Measurements from ENCODE around the gene ARID4B. TPM values are rescaled to one million over a fixed set of nuclear protein-coding genes. Genes with fewer than 3 reads are reported as not detected.

ARID4B gene
- total and polyA plus RNA-seq, 2 of the 13 experiments (the other 11 are each of a cell fraction or from before 2014, with no cell fraction given), result 9.7 to 24.6 TPM

DNA sequence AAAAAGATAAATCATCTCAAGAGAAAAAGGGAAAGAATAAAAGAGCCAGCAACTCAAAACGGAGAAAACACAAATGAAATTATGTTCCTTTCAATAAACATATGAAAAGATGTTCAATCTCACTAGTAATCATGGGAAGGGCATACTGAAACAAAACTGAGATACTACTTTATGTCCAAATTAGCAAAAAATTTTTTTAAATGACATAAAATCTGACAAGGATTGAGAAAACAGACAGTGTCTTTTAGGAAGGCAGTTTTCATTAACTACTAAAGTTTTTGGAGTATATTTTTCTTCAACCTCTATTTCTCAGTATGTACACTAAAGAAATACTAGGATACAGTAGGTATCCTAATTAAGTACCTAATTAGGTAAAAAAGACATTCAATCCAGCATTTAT, 73.3 kb downstream of the ARID4B start:
- H3K27me3 ChIP-seq (ENCODE audit: control insufficient read depth in 1 of 2, insufficient read depth in 2 of 2, low read length in 2 of 2), result no peaks in the 10 kb centered on the region
- H4K20me1 ChIP-seq (ENCODE audit: insufficient read depth, low read length), result no peaks in the 10 kb centered on the region; the same call in 1 of the 2 replicates
- no peaks in the 10 kb centered on the region for H3K9me3 ChIP-seq (ENCODE audit: low read length)
- no peak overlapping the region for H3K4me2 ChIP-seq (ENCODE audit: low read depth, low read length)
- TF ChIP-seq ZNF709 (CRISPR knock-in tag; IDR thresholded peaks at IDR 0.05), result no peak
- TF ChIP-seq, protein P1, sequence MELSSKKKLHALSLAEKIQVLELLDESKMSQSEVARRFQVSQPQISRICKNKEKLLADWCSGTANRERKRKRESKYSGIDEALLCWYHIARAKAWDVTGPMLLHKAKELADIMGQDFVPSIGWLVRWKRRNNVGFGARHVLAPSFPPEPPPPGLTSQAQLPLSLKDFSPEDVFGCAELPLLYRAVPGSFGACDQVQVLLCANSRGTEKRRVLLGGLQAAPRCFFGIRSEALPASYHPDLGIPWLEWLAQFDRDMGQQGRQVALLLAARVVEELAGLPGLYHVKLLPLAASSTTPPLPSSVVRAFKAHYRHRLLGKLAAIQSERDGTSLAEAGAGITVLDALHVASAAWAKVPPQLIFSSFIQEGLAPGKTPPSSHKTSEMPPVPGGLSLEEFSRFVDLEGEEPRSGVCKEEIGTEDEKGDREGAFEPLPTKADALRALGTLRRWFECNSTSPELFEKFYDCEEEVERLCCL (CRISPR knock-in tag; IDR thresholded peaks at IDR 0.05; ENCODE audit: borderline replicate concordance), result no peak
- no peak for TF ChIP-seq TAF1 (CRISPR knock-in tag; IDR thresholded peaks at IDR 0.05)
- TF ChIP-seq, protein P2, sequence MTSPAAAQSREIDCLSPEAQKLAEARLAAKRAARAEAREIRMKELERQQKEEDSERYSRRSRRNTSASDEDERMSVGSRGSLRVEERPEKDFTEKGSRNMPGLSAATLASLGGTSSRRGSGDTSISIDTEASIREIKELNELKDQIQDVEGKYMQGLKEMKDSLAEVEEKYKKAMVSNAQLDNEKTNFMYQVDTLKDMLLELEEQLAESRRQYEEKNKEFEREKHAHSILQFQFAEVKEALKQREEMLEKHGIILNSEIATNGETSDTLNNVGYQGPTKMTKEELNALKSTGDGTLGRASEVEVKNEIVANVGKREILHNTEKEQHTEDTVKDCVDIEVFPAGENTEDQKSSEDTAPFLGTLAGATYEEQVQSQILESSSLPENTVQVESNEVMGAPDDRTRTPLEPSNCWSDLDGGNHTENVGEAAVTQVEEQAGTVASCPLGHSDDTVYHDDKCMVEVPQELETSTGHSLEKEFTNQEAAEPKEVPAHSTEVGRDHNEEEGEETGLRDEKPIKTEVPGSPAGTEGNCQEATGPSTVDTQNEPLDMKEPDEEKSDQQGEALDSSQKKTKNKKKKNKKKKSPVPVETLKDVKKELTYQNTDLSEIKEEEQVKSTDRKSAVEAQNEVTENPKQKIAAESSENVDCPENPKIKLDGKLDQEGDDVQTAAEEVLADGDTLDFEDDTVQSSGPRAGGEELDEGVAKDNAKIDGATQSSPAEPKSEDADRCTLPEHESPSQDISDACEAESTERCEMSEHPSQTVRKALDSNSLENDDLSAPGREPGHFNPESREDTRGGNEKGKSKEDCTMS (CRISPR knock-in tag; conservative IDR thresholded peaks at IDR 0.05), result no peak
- no peak for TF ChIP-seq ZBTB7B (CRISPR knock-in tag; IDR thresholded peaks at IDR 0.05)
- ChIA-PET CTCF (ENCODE audit: low intra/inter-chr PET ratio, low total read pairs) (interaction anchor here (3.5 kb wide), 1 partner anchor 161 kb away, joined by 46 read pairs; no protein-coding TSS in a partner anchor), POLR2A (no interaction called here)
- peaks cover 6 to 36% of the 10 kb centered on the region in 2 experiments for H3K36me3 ChIP-seq (replicated peaks in 1 of 2; ENCODE audit: control insufficient read depth in 1 of 2, insufficient read depth in 2 of 2, low read length in 2 of 2)
- DNase-seq (ENCODE audit: low spot score), result no peak
- FAIRE-seq, result no peak
- BruUV-seq (replicated peaks), result no TSS peak
- H3K9ac ChIP-seq (ENCODE audit: insufficient read depth, low read depth, low read length), result no peak overlapping the region
- no peak overlapping the region for H2AFZ ChIP-seq (ENCODE audit: low read length)
- in situ Hi-C loops (cut with HindIII; ENCODE audit: extremely low pct_ligation_motif_present, low pct_unique_long_range_greater_than_20kb) (loop anchor here (5.0 to 10.0 kb wide), 2 partner anchors 70 to 163 kb away; partner anchors contain the start of genes ARID4B and GGPS1), intact Hi-C loops (cut with micrococcal nuclease; ENCODE audit: unreplicated experiment) (no loop called here)
- no peak for ATAC-seq
- peaks cover 13% of the 10 kb centered on the region for H3K4me1 ChIP-seq (ENCODE audit: insufficient read depth, low read length)
- 92% methylated on average over 1 of the region's 1 CpG for WGBS (ENCODE audit: low lambda C conversion rate)
- peaks cover 25% of the 10 kb centered on the region for H3K79me2 ChIP-seq (ENCODE audit: insufficient read depth, low read length)
- H3K4me3 ChIP-seq (replicated peaks in 1 of 3; ENCODE audit: insufficient read depth in 1 of 3, low read depth in 2 of 3, low read length in 3 of 3), result no peak overlapping the region
- H3K27ac ChIP-seq (ENCODE audit: extremely low read length, insufficient read depth, low read length), result no peak overlapping the region

Measured in HepG2 (cell line).